Neural cell (in vitro differentiated cells): Measurements from ENCODE around the gene KDM4B.

Experiments
- POLR2AphosphoS5 ChIP-seq: IDR thresholded peaks from 2 replicates; pipeline ENCODE4 v1.6.1; 2012
- TAF1 ChIP-seq: IDR thresholded peaks from 2 replicates; pipeline ENCODE4 v1.6.1; 2012; ENCODE audit warnings: low read depth
- TF ChIP-seq, protein P1 (sequence below): fragments of 450-650 bp; IDR thresholded peaks from 2 replicates; pipeline ENCODE4 v1.5.1; 2014; ENCODE audit warnings: antibody characterized with exemption, mild to moderate bottlenecking, moderate library complexity; ENCODE audit not compliant: poor library complexity, severe bottlenecking
- TF ChIP-seq, protein P2 (sequence below): IDR thresholded peaks from 2 replicates; pipeline ENCODE4 v1.6.1; 2012; ENCODE audit warnings: borderline replicate concordance

DNA sequence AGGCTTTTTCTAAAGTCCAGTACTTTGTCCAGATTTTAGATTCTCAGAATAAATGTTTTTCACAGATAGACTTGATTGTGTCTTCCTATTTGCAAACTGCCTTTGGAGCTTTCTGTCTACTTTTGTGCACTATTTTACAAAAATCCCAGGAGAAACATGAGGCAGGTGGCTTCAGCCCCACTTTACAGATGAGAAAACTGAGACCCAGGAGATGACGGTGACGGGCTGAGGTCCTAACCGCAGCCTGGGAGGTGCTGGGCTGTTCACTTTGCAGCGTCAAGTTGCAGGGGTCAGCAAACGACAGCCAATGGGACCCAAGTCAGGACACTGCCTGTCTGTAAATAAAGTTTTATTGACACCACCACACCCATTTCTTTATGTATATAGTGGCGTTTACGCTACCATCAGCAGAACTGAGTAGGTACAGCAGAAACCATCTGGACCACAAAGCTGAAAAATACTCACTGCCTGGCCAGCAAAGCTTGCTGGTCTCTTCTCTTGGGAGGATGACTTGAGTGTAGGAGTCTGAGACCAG is 6.8 kb upstream of the KDM4B start:
- TF ChIP-seq, protein P1, sequence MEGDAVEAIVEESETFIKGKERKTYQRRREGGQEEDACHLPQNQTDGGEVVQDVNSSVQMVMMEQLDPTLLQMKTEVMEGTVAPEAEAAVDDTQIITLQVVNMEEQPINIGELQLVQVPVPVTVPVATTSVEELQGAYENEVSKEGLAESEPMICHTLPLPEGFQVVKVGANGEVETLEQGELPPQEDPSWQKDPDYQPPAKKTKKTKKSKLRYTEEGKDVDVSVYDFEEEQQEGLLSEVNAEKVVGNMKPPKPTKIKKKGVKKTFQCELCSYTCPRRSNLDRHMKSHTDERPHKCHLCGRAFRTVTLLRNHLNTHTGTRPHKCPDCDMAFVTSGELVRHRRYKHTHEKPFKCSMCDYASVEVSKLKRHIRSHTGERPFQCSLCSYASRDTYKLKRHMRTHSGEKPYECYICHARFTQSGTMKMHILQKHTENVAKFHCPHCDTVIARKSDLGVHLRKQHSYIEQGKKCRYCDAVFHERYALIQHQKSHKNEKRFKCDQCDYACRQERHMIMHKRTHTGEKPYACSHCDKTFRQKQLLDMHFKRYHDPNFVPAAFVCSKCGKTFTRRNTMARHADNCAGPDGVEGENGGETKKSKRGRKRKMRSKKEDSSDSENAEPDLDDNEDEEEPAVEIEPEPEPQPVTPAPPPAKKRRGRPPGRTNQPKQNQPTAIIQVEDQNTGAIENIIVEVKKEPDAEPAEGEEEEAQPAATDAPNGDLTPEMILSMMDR: no peak
- TF ChIP-seq POLR2AphosphoS5 (no peak), TAF1 (no peak)
- TF ChIP-seq, protein P2, sequence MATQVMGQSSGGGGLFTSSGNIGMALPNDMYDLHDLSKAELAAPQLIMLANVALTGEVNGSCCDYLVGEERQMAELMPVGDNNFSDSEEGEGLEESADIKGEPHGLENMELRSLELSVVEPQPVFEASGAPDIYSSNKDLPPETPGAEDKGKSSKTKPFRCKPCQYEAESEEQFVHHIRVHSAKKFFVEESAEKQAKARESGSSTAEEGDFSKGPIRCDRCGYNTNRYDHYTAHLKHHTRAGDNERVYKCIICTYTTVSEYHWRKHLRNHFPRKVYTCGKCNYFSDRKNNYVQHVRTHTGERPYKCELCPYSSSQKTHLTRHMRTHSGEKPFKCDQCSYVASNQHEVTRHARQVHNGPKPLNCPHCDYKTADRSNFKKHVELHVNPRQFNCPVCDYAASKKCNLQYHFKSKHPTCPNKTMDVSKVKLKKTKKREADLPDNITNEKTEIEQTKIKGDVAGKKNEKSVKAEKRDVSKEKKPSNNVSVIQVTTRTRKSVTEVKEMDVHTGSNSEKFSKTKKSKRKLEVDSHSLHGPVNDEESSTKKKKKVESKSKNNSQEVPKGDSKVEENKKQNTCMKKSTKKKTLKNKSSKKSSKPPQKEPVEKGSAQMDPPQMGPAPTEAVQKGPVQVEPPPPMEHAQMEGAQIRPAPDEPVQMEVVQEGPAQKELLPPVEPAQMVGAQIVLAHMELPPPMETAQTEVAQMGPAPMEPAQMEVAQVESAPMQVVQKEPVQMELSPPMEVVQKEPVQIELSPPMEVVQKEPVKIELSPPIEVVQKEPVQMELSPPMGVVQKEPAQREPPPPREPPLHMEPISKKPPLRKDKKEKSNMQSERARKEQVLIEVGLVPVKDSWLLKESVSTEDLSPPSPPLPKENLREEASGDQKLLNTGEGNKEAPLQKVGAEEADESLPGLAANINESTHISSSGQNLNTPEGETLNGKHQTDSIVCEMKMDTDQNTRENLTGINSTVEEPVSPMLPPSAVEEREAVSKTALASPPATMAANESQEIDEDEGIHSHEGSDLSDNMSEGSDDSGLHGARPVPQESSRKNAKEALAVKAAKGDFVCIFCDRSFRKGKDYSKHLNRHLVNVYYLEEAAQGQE: no peak
